H9 (cell line): Measurements from ENCODE around the gene XIAP. TPM values are rescaled to one million over a fixed set of nuclear protein-coding genes. Genes with fewer than 3 reads are reported as not detected.

Experiments
- DNase-seq: peaks from one replicate; pipeline ENCODE4 v3.0.0-alpha.2; 2017
- H2AFZ ChIP-seq: one replicate; pipeline ENCODE4 v1.6.1; 2013; ENCODE audit warnings: mild to moderate bottlenecking, low read length, control low read depth, moderate library complexity
- H2AK5ac ChIP-seq: 2 replicates; pipeline ENCODE4 v1.6.1; 2013; ENCODE audit warnings: low read length, control low read depth, mixed read lengths; ENCODE audit not compliant: insufficient read length
- H2BK120ac ChIP-seq: one replicate; pipeline ENCODE4 v1.6.1; 2013; ENCODE audit warnings: low read depth, mild to moderate bottlenecking, low read length, control low read depth, inconsistent platforms; ENCODE audit not compliant: poor library complexity, severe bottlenecking
- H2BK12ac ChIP-seq: 2 replicates; pipeline ENCODE4 v1.6.1; 2013; ENCODE audit warnings: low read length, control low read depth, mixed read lengths, low read depth; ENCODE audit not compliant: insufficient read length
- H2BK15ac ChIP-seq: 2 replicates; pipeline ENCODE4 v1.6.1; 2013; ENCODE audit warnings: low read depth, low read length, control low read depth
- H2BK20ac ChIP-seq: one replicate; pipeline ENCODE4 v1.6.1; 2013; ENCODE audit warnings: low read depth, mild to moderate bottlenecking, low read length, control low read depth, inconsistent platforms; ENCODE audit not compliant: poor library complexity, severe bottlenecking
- H2BK5ac ChIP-seq: 2 replicates; pipeline ENCODE4 v1.6.1; 2013; ENCODE audit warnings: low read length, control low read depth, mixed read lengths; ENCODE audit not compliant: insufficient read length
- H3K14ac ChIP-seq: 2 replicates; pipeline ENCODE4 v1.6.1; 2013; ENCODE audit warnings: low read length, control low read depth; ENCODE audit not compliant: insufficient read depth
- H3K18ac ChIP-seq: 2 replicates; pipeline ENCODE4 v1.6.1; 2013; ENCODE audit warnings: low read depth, mild to moderate bottlenecking, mixed read lengths, low read length, control low read depth; ENCODE audit not compliant: insufficient read length
- H3K23ac ChIP-seq: 2 replicates; pipeline ENCODE4 v1.6.1; 2013; ENCODE audit warnings: low read length, control low read depth, mixed read lengths, low read depth; ENCODE audit not compliant: insufficient read length
- H3K23me2 ChIP-seq: 2 replicates; pipeline ENCODE4 v1.6.1; 2013; ENCODE audit warnings: low read depth, mild to moderate bottlenecking, mixed read lengths, low read length, control low read depth; ENCODE audit not compliant: insufficient read length, poor library complexity, severe bottlenecking
- H3K27ac ChIP-seq: 2 replicates; pipeline ENCODE4 v1.5.1; 2013; ENCODE audit warnings: low read length, control low read depth, mixed read lengths, low read depth; ENCODE audit not compliant: insufficient read length
- H3K27me3 ChIP-seq: 2 replicates; pipeline ENCODE4 v1.6.1; 2013; ENCODE audit warnings: low read length, control low read depth, inconsistent platforms; ENCODE audit not compliant: insufficient read depth
- H3K4ac ChIP-seq: 2 replicates; pipeline ENCODE4 v1.6.1; 2013; ENCODE audit warnings: low read depth, mild to moderate bottlenecking, control low read depth, inconsistent platforms, low read length, moderate library complexity
- H3K4me1 ChIP-seq: 2 replicates; pipeline ENCODE4 v1.6.1; 2013; ENCODE audit warnings: low read length, control low read depth, inconsistent platforms; ENCODE audit not compliant: insufficient read depth
- H3K4me2 ChIP-seq: 2 replicates; pipeline ENCODE4 v1.6.1; 2013; ENCODE audit warnings: low read length, control low read depth, mixed read lengths; ENCODE audit not compliant: insufficient read length, insufficient read depth
- H3K56ac ChIP-seq: 2 replicates; pipeline ENCODE4 v1.6.1; 2013; ENCODE audit warnings: low read depth, mild to moderate bottlenecking, mixed read lengths, low read length, control low read depth; ENCODE audit not compliant: insufficient read length
- H3K79me1 ChIP-seq: 2 replicates; pipeline ENCODE4 v1.6.1; 2013; ENCODE audit warnings: low read depth, mild to moderate bottlenecking, moderate library complexity, low read length, control low read depth, inconsistent platforms; ENCODE audit not compliant: insufficient read depth, poor library complexity, severe bottlenecking
- H3K79me2 ChIP-seq: 2 replicates; pipeline ENCODE4 v1.6.1; 2013; ENCODE audit warnings: low read length, control low read depth, inconsistent platforms; ENCODE audit not compliant: insufficient read depth
- H3K9ac ChIP-seq: 2 replicates; pipeline ENCODE4 v1.6.1; 2013; ENCODE audit warnings: low read length, control low read depth, mixed read lengths; ENCODE audit not compliant: insufficient read length; ENCODE audit errors: extremely low read depth
- H3K9me3 ChIP-seq: one replicate; pipeline ENCODE4 v1.6.1; 2013; ENCODE audit warnings: low read depth, low read length, inconsistent platforms; ENCODE audit not compliant: control insufficient read depth
- H3T11ph ChIP-seq: one replicate; pipeline ENCODE4 v1.6.1; 2013; ENCODE audit warnings: mild to moderate bottlenecking, low read length, control low read depth, inconsistent platforms
- H4K20me1 ChIP-seq: one replicate; pipeline ENCODE4 v1.6.1; 2013; ENCODE audit not compliant: control insufficient read depth, insufficient read length, insufficient read depth
- H4K5ac ChIP-seq: 2 replicates; pipeline ENCODE4 v1.6.1; 2013; ENCODE audit warnings: low read depth, mild to moderate bottlenecking, mixed read lengths, low read length, control low read depth; ENCODE audit not compliant: insufficient read length
- H4K8ac ChIP-seq: replicated peaks from 2 replicates; pipeline ENCODE4 v1.6.1; 2013; ENCODE audit warnings: low read length, control low read depth, mixed read lengths, low read depth; ENCODE audit not compliant: insufficient read length
- H4K91ac ChIP-seq: 2 replicates; pipeline ENCODE4 v1.6.1; 2013; ENCODE audit warnings: low read depth, mild to moderate bottlenecking, moderate library complexity, mixed read lengths, low read length, control low read depth; ENCODE audit not compliant: insufficient read length
- H3K27ac Mint-ChIP-seq, 3 experiments: 2 replicates in 2 of 3; 3 replicates in 1 of 3; pipeline ENCODE4 v1.8.0; 2020 to 2021; ENCODE audit warnings: mixed read lengths in 3 of 3, mild to moderate bottlenecking in 1 of 3, moderate library complexity in 1 of 3
- H3K27me3 Mint-ChIP-seq: 2 replicates; pipeline ENCODE4 v1.8.0; 2021; ENCODE audit warnings: low read depth, mild to moderate bottlenecking, moderate library complexity, mixed read lengths
- H3K36me3 Mint-ChIP-seq, 3 experiments: 2 replicates in 2 of 3; 3 replicates in 1 of 3; pipeline ENCODE4 v1.8.0; 2020 to 2021; ENCODE audit warnings: low read depth in 3 of 3, mixed read lengths in 3 of 3; ENCODE audit not compliant: insufficient read depth in 1 of 3
- H3K4me1 Mint-ChIP-seq, 2 experiments: 2 replicates each; pipeline ENCODE4 v1.8.0; 2020; ENCODE audit warnings: mixed read lengths in 2 of 2
- H3K4me3 Mint-ChIP-seq, 2 experiments: 2 replicates in 1 of 2; 3 replicates in 1 of 2; pipeline ENCODE4 v1.8.0; 2020 to 2021; ENCODE audit warnings: mild to moderate bottlenecking in 2 of 2, mixed read lengths in 2 of 2, moderate library complexity in 1 of 2
- H3K9me3 Mint-ChIP-seq, 2 experiments: 2 replicates in 1 of 2; 3 replicates in 1 of 2; pipeline ENCODE4 v1.8.0; 2020; ENCODE audit warnings: mild to moderate bottlenecking in 2 of 2, mixed read lengths in 2 of 2, moderate library complexity in 1 of 2
- WGBS: extraction: QIAGEN DNeasy Blood & Tissue Kit; methylation state at CpG from one replicate; pipeline ENCODE4 v1.1.7; 2013; ENCODE audit warnings: missing lambda C conversion rate, low lambda C conversion rate, mixed read lengths; ENCODE audit not compliant: insufficient read length; ENCODE audit errors: extremely low coverage; 5-methylcytosine and 5-hydroxymethylcytosine counted together
- total RNA-seq: library from RNA; stranded (reverse); gene quantifications from 2 replicates; pipeline ENCODE4 v1.2.1, GENCODE V29; 2021
- TF ChIP-seq, protein P1 (sequence below): fragments of 200-600 bp; sonication (generic); conservative IDR thresholded peaks from 3 replicates; pipeline ENCODE4 v1.8.0; 2021; ENCODE audit warnings: antibody characterized with exemption, mild to moderate bottlenecking

Gene XIAP
- total RNA-seq, 1 experiment from 2014 or later, result 40.5 TPM

DNA sequence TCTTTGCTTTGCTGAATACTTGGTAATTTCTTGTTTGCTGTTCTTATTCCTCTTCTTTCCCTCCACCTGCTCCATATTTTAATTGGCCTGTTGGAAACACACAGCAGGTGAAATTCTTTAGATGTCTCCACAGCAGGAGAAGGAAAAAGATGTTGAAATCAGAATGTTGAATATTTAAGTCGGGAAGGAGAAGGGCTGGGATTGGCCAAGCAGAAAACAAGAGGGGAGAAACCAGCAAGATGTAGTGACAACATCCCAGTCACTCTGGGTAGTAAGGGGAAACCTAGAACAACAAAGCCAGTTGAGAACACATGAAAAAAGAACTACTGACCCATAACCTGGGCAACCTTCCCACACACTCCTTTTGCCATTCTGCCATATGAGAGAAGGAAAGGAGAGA lies 64.3 kb downstream of the XIAP start:
- no peaks in the 10 kb centered on the region for H3K27me3 Mint-ChIP-seq
- H2BK15ac ChIP-seq, result no peak overlapping the region
- peak overlapping the region; percentile 98 for H3K27ac ChIP-seq
- peaks cover 6 to 7% of the 10 kb centered on the region in 2 experiments for H3K4me1 Mint-ChIP-seq
- no peaks in the 10 kb centered on the region for H4K20me1 ChIP-seq
- H3K4me3 Mint-ChIP-seq, result peak overlapping the region in 1 of 2 experiments; percentile 19; a peak in 2 of 5 replicates
- H4K8ac ChIP-seq, result no peak overlapping the region
- no peak overlapping the region for H3K14ac ChIP-seq
- H3K23me2 ChIP-seq, result no peaks in the 10 kb centered on the region
- no peak overlapping the region for H3K4me2 ChIP-seq
- H3K23ac ChIP-seq, result no peak overlapping the region
- H3K27me3 ChIP-seq, result no peaks in the 10 kb centered on the region
- TF ChIP-seq, protein P1, sequence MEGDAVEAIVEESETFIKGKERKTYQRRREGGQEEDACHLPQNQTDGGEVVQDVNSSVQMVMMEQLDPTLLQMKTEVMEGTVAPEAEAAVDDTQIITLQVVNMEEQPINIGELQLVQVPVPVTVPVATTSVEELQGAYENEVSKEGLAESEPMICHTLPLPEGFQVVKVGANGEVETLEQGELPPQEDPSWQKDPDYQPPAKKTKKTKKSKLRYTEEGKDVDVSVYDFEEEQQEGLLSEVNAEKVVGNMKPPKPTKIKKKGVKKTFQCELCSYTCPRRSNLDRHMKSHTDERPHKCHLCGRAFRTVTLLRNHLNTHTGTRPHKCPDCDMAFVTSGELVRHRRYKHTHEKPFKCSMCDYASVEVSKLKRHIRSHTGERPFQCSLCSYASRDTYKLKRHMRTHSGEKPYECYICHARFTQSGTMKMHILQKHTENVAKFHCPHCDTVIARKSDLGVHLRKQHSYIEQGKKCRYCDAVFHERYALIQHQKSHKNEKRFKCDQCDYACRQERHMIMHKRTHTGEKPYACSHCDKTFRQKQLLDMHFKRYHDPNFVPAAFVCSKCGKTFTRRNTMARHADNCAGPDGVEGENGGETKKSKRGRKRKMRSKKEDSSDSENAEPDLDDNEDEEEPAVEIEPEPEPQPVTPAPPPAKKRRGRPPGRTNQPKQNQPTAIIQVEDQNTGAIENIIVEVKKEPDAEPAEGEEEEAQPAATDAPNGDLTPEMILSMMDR, result no peak
- peak overlapping the region; percentile 61 for H2BK5ac ChIP-seq
- no peak overlapping the region for H3K4ac ChIP-seq
- no peak overlapping the region for H3K9ac ChIP-seq
- H3K4me1 ChIP-seq, result peaks cover 3% of the 10 kb centered on the region; the same call in 1 of the 2 replicates
- H3K18ac ChIP-seq, result no peak overlapping the region
- H2BK20ac ChIP-seq, result no peak overlapping the region
- no peak overlapping the region for H2AK5ac ChIP-seq
- H2BK120ac ChIP-seq, result no peak overlapping the region
- peaks cover 10 to 56% of the 10 kb centered on the region in 2 experiments for H3K9me3 Mint-ChIP-seq
- no peaks in the 10 kb centered on the region for H3K79me2 ChIP-seq
- peak overlapping the region in 2 of 3 experiments; percentile 76 to 91; a peak in 6 of 7 replicates for H3K27ac Mint-ChIP-seq
- no peak overlapping the region for H2AFZ ChIP-seq
- no peak overlapping the region for H2BK12ac ChIP-seq
- peaks cover 4% of the 10 kb centered on the region for H3K9me3 ChIP-seq
- no CpG with 5 or more reads among the region's 1 CpG for WGBS
- no peak overlapping the region for H4K91ac ChIP-seq
- peak; percentile 46 for DNase-seq
- H3K56ac ChIP-seq, result no peak overlapping the region
- H3K79me1 ChIP-seq, result no peaks in the 10 kb centered on the region
- H3K36me3 Mint-ChIP-seq, result peaks cover 0 to 5% (median 0%) of the 10 kb centered on the region in 3 experiments; a peak in 3 of 7 replicates
- no peak overlapping the region for H4K5ac ChIP-seq
- H3T11ph ChIP-seq, result no peak overlapping the region
